ENCODE data around the gene SOBP.
"Not testable (repeated sequence)": the region's sequence is repeated elsewhere in the genome, so short reads cannot be mapped to it uniquely, and the experiment has no call there.

SOBP gene

DNA sequence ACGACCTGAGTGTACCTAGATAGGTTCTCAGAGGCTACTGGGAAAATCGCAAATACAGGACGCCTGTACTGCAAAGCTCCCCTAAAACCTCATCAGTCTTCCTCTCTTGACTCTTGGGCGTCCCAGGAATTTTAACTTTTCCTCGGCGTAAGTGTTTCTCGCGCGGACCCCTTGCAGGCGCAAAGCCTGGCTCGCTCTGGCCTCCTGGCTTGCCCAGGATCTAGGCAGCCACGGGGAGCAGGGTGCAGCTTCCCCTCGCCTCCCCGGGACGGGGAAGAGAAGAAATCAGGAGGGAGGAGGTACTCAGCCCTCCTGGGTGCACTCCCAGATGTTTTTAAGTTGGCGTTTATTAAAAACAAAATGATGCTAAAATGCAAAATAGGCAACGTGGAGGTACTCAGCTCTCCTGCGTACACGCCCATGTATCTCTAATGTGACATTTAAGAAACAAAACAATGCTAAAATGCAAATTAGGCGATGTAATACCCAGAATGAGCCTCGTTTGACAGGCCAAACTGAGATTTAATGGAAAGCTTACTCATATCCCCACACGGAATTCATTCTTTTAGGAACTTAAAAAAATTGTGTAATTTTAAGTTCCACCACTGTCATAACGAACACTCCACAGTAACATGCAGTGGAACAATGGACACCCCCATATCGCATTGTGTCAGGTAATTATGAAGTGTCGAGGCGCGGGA, 1.6 kb upstream of the SOBP start:
- DNase-seq: no peak

DNA sequence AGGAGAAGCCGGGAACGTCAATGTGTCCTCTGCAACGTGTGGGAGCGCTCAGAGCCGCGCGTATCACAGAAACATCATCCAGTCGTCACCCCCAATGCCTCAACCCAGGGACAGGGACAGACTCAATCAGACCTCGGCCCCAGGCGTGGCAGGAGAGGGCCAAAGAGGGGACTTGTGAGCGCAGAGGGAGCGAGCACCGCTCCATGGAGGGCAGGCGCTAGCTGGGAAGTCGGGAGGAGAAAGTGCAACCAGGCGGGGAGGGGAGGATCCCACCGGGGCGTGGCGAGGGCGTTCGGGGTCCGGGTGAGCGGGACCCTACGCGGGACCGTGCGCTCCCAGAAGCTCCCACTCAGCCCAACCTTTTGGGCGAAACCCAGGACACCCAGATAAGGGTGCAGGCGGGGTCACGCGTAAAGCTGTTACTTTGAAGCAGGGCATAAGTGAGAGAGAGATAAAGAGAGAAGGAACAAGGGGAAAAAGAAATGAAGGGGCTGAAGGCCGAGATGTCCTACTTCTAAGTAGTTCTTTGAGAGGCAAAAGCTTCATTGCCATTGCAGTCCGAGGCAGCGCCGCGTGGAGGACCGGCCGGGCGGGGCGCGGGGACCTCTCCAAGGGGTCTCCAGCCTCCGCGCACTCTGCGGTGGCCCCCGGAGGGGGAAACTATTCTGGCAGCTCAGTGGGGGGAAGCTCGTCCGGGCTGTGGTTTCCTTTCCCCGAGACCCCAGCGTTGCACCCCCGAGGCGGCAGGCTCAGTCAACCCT, 862 bp upstream of the SOBP start:
- DNase-seq: no peak

DNA sequence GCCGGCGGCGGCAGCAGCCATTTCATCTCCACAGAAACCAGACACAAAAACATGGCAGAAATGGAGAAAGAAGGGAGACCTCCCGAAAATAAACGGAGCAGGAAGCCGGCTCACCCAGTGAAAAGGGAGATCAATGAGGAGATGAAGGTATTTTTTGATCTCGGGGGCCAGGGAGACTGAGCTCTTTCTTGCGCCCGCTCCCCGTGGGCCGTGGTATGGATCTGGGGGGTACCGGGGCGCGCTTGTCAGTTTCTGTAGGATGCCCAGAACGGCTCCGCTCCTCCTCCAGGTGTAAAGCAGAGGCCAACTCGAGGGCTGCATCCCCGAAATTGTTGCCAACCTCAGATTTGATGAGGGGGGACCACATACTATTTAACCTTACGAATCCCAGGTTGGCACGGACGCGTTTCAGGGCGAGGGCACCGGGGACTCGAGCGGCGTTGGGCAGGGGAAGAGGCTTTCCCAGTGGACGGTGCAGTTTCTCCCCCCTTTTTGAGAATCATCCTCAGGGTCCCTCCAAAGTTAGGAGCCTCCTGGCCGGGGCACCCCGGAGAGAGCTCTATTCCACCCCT, 735 bp downstream of the SOBP start:
- no peak for DNase-seq

DNA sequence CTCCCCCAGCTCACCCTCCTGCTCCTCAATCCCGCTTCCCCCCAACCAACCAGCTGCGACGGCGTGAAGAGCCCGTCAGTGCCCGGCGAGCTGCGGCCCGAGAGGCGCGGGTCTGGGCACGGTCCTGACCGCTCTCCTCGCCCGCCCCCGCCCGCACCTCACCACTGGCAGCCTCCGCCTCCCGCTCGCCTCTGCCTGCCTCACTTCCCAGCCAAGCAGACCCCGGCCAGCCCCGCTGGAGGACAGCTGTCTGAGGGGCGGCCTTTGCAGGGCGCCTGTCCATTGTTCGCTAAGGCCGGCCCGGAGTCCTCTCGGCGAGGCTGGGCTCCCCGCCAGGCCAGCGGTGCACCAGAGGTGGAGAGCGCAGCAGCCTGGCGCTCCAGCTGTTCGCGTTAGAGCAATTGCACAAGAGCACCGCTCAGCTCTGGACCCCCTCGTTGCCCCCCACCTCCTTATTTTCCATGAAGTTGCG, 1.3 kb downstream of the SOBP start:
- DNase-seq: no peak

DNA sequence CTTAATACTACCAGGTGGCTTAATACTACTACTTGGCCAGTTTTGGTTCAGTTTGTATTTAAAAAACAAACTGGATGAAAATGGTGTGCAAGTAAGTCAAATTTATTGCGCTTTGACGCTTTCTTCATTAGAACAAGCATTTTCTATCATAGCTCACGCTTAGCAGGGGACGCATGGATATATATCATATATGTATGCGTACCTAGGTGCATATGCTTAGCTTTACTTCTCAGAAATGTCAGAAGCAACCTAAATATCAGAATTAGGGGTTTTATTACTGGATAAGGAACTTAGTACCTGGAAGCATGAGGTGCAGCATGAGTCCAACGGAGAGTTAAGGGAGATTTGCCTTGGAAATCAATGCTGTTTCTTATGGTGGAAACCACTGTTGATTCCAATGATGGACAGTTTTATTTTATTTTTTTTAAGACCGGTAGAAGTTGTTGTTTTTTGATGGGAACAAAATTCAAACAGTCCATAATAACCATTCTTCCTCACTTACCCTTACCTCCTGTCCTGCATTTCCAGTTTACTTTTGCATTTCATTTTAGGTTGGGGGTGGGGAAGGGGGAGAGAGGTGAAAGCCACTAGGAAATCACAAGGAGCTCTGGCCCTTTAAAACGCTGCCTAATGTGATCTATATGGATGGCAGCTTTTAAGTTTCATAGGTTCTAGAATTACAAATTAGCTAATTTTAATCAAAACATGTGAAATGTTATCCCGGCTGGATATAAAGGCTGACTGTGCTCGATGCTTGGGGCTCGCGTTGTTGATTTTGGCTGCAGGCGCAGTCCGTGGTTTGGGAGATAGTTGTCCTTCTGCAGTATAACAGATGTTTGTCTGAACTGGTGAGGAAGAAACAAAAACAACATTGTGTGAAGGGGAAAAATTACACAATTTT, 2.1 kb downstream of the SOBP start:
- DNase-seq: no peak

DNA sequence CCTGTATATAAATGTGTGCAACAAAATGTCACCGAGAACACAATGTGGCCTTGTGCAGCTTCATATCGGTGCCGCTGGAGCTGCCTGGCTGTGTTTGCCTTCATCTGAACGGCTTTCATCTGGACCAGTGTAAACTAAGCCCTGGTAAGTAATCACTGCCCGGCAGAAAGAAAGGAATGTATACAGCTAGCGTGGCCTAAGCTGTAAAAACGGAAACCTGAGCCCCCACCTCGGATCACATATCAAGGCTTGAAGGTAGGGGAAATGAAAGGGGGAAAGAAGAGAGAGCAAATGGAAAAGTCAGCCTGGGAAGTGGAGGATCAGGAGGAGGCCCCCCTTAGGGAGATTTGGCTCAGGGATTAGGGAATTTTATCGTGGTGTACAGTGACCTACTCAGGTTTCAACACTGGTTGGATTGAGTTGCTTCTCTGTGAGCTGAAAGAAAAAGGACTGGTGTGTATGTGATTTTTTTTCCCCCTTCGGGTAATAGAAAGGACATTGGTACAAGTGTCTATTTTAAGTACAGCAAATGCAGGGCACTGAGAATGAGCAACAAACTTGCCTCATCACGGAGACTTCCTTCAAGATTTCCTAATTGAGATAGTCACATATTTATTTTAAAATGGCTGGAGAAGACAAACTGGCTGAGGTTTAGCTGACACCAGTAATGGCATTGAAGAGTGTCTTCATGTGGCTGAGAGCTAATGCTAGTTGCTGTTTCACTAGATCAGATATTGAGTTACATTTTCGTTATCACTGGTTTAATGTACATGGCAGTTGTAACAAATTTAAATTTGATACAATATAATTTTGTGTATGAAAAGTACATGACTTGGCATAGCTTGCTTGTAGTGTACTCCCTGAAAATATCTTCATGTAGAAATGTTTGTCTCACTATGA, 3.5 kb downstream of the SOBP start:
- DNase-seq: peak; percentile 76

DNA sequence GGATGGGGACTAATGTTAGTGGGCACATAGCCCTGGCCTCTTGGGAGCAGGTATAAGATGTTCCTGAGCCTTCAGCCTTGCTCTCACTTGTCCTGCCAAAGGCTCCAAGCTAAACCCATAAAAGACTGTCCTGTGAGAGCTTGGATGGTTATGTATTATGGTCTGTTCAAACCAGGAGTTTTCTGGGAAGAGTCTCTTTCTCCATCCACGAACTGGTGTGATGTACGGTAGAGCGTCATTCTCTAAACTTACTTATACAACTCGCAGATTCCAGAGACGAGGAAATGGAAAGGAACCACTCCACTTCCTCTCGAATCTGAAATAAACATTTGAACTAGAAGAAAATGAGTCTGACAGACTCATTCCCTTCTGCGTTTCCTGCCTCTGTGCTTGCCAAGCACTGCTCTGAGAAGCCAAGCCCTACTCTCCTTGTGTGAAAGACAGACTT, 5.3 kb downstream of the SOBP start:
- no peak for DNase-seq

DNA sequence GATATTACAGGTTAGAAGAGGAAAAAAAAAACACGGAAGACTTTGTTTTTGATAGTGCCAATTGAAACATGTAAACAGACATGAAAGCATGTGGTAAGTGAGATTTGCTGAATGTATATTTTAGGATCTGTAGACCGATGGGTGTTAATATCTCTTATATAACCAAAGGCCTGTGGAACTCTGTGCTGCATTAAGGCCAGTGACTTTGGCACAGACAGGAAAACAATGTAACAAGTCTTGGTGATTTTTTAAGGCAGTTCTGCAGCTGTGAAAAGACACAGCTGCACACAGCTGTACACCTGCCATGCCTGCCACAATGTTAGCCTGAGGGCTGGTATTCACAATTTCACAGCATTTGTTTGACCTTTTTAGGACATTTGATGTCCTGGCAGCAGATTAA, 6.1 kb downstream of the SOBP start:
- no peak for DNase-seq

DNA sequence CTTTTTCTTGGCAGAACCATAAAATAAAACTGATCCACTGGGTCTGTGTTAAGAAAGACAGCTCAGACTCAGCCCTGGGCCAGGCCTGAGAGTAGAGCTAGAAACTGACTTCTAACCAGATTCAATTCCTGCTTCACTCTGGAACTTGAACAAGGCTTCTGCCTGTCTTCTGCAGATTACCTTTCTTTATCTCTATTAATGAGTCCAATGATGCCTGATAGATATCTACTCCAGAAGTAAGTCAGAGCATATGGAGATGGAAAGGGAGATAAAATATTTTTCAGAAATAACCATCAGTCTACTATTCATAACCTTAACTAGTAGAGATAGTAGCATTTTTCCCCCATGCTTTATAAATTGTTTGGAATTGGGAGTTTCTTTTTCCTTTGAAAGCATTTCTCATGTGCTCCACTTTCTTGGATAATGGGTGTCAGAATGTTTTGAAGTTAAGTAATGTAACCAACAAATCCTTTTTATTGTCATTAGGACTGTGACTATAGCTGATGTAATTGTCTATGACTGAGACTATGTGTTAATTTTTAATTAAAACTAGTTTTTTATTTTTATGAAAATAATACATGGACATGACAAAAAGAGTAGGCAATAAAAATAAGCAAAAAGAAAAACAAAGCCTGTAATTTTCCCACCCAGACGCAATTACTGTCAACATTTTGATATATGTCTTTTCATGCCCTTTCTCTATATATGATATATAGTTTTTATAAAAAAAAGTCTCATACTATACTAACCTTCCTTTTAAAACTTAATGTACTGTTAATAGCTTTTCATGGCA, 7.2 kb downstream of the SOBP start:
- no peak for DNase-seq

DNA sequence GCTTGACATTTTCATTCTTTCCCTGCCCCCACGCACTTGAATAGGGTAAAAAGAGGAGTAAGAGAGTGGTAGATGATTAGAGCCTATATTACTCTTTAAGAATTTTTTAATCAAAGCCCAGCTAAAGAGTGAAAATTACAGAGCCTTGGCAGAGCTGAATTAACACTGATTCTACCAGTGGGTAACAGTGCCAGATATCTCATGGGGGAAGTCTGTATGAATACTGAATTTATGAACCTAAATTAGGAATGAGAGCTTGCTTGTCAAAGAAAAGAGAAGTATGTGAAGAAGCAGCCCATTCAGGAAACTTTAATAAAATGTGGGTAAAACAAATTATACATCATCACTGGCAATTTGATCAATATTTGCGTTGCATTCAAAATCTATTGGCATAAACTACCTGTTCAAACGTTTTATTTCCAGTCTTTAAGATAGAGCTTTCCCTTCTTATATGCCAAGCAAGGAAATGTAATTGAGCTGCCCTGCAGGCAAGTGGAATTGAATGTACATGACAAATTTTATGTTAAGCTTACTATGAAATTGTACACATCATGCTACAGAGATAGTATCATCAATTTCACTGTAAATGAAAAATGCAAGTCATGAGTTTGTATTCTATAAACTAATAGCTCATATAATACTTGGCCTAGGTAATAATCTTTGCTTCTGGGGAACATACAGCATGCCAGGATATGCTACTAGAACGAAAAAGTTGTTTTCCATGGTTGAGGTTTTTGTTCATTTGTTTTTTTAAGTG, 14.5 kb downstream of the SOBP start:
- no peak for DNase-seq

DNA sequence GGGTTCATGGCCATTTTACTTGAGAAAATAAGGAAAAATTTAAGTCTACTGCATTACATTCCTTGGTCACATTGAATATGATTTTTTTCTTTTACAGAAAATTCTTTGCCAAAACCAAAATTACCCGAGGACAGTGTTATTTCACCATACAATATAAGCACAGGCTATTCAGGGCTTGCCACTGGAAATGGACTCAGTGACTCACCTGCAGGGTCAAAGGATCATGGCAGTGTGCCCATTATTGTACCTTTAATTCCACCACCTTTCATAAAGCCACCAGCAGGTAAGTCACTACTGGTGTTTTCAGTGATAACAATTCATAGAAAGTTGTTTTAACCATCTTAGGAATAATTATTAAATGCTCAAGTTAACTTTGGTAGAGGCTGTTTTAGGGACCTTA, 16.2 kb downstream of the SOBP start:
- DNase-seq: no peak

DNA sequence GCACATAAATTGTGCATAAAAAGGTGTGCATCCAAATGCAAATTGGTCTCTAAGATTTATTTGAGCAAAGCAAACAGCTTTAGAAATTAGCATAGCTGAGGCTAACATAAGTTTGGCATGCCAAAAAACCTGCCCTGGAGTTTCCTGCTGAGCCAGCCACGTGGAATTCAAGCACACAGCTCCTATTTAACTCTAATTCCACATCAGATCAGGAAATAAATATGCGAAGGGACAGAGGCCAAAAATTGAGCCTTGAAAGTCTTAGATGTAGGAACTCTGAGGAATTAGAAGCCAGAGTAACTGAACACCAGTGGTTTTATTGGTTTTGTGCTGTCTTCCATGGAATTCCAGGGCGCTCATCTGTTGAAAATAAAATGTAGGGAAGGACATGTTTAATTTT, 19.6 kb downstream of the SOBP start:
- DNase-seq: no peak

DNA sequence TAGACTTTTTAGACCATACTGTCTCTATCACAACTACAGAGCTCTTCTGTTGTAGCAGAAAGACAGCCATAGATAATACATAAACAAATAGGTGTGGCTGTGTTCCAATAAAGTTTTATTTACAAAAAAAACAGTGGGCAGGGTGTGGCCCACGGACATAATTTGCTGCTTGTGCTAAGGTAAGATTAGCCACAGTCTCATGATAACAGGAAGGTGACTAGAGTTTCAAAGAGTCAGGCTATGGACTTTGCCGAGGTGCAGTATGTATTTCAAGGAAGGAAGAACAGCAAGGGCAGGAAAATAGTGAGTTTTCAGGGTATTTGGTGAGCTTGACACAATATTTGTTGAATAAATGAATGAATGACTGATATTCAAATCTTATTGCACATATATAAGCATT, 20.2 kb downstream of the SOBP start:
- no peak for DNase-seq

DNA sequence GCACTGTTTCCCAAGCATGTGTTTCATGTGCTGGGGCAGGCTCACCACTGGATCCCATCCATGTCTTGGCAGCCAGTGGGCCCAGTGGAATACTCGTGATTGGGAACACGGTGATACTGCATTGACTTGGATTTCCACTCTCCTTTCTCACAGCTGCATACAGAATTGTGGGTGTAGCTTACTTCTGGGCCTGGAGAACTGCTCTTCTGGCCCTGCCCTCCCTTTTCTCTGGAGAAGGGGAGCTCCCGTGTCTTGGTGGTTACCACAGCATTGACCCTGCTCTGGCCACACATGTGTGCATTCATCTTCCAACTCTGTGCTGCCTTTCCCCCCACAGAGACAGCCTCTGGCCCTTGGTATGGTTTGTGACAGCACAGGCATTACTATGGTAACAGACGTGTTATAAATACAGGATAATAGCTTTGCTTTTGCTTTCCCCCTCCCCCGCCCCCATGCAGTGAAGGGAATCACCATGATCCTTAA, 21.6 kb downstream of the SOBP start:
- no peak for DNase-seq

DNA sequence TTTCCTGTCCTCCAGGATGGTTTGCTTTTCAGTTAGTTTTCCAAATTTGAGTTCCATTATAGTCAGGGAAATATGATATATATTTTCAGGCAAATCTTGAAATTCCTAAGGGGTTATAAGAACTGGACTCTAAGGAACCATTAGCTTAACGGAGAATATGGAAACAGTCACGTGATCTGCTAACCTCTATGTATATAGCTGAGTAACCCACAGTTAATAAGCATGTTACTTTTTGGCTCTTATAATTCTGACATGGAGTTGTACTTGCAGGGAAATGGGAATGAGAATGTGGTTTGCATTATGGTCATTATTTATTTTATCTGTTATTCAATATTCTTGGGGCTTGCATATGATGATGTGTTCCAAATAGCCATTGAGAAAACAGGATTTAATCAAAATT, 23.3 kb downstream of the SOBP start:
- no peak for DNase-seq

DNA sequence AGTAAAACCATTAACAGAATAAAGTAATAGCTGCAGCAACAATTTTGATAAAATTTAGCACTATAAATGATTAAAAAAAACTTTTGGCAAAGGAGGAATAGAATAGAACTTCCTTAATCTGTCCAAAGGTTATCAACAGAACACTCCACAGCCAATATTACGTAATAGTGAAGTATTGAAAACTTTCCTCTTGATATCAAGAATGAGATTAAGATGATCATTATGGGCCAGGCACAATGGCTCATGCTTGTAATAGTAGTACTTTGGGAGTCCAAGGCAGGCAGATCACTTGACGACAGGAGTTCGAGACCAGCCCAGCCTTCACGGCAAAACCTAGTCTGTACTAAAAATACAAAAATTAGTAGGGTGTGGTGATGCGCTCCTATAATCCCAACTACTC, 26.0 kb downstream of the SOBP start:
- no peak for DNase-seq

DNA sequence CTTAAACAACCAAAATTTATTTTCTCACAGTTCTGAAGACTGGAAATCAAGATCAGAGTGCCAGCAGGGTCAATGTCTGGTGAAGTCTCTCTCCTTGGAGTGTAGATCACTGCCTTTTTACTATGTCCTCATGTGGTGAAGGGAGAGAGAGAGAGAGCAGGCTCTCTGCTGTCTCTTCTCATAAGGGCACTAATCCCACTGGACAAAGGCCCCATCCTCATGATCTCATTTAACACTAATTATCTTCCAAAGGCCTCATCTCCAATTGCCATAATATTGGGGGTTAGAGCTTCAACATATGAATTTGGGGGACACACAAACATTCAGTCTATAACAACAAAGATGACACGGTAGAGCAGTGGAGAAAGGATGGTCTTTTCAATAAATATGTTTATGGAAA, 27.4 kb downstream of the SOBP start:
- DNase-seq: no peak

DNA sequence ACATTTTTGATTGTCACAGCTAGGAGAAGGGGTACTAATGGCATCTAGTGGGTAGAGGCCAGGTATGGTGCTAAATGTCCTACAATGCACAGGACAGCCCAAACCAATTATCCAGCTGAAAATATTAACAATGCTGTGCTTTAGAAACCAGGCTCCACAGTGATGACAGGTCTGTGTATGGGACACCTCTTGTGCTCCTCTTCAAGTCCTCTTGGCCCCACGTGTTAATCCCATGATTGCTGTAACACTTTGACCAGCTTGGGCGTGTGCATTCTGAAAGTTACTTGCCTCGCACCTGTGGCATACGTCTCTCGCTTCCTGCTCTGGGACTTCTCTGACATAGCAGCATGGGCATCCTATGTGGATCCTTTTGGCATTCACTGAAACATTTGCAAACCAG, 29.3 kb downstream of the SOBP start:
- DNase-seq: not testable (repeated sequence)

DNA sequence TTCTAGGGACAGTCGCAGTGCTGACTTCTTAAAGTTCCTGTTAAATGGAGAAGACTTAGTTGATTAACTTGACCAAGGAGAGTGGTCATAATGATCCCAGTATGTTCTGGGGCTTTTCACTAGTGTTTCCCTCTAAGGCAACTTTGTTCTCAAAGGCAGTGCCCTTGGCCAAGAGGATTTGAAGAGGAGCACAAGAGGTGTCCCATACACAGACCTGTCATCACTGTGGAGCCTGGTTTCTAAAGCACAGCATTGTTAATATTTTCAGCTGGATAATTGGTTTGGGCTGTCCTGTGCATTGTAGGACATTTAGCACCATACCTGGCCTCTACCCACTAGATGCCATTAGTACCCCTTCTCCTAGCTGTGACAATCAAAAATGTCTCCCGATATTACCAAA, 30.8 kb downstream of the SOBP start:
- not testable (repeated sequence) for DNase-seq
